HG03045 (cell line): Measurements from ENCODE around the gene FHOD3.

Source experiments
- ATAC-seq: cut with Tn5 transposase; IDR thresholded peaks from one replicate; pipeline ENCODE4 v1.9.1; 2021; ENCODE audit warnings: mild to moderate bottlenecking, moderate library complexity; ENCODE audit not compliant: unreplicated experiment

The FHOD3 gene

GRCh38 chr18:36578871-36579710 is 281.6 kb downstream of the FHOD3 start:
- ATAC-seq: no peak

GRCh38 chr18:36580266-36580665 is 282.8 kb downstream of the FHOD3 start:
- no peak for ATAC-seq

- no peak for ATAC-seq
These were observed 283.6 kb downstream of the FHOD3 start for GRCh38 chr18:36580874-36581750.

- no peak for ATAC-seq
These were observed 285.7 kb downstream of the FHOD3 start for GRCh38 chr18:36582988-36583745.

GRCh38 chr18:36589857-36590543 is 292.5 kb downstream of the FHOD3 start:
- no peak for ATAC-seq

- ATAC-seq: no peak
These were observed 293.4 kb downstream of the FHOD3 start for GRCh38 chr18:36590621-36591580.

- no peak for ATAC-seq
These were observed 294.8 kb downstream of the FHOD3 start for GRCh38 chr18:36592282-36592681.

GRCh38 chr18:36593001-36593400 is 295.5 kb downstream of the FHOD3 start:
- no peak for ATAC-seq

GRCh38 chr18:36593641-36594040 is 296.1 kb downstream of the FHOD3 start:
- ATAC-seq: no peak

GRCh38 chr18:36594621-36595020 is 297.1 kb downstream of the FHOD3 start:
- no peak for ATAC-seq

GRCh38 chr18:36595046-36595817 is 297.7 kb downstream of the FHOD3 start:
- no peak for ATAC-seq

GRCh38 chr18:36595818-36596215 is 298.3 kb downstream of the FHOD3 start:
- ATAC-seq: no peak

- no peak for ATAC-seq
These were observed 300.1 kb downstream of the FHOD3 start for GRCh38 chr18:36597636-36598035.

- no peak for ATAC-seq
These were observed 303.0 kb downstream of the FHOD3 start for GRCh38 chr18:36600548-36600947.

GRCh38 chr18:36601316-36601715 is 303.8 kb downstream of the FHOD3 start:
- ATAC-seq: no peak

- no peak for ATAC-seq
These were observed 304.6 kb downstream of the FHOD3 start for GRCh38 chr18:36602071-36602470.

GRCh38 chr18:36602620-36603019 is 305.1 kb downstream of the FHOD3 start:
- ATAC-seq: no peak

- ATAC-seq: no peak
These were observed 310.6 kb downstream of the FHOD3 start for GRCh38 chr18:36608107-36608506.

- no peak for ATAC-seq
These were observed 312.7 kb downstream of the FHOD3 start for GRCh38 chr18:36610258-36610657.
